Sigmoid colon (tissue), 7 donors: ENCODE measurements around the gene CLTB. TPM values are rescaled to one million over a fixed set of nuclear protein-coding genes. Genes with fewer than 3 reads are reported as not detected.

Experiments used
- DNase-seq: peaks from one replicate; pipeline ENCODE4 v3.0.0-alpha.2; 2019
- H3K27ac ChIP-seq, 4 donors: fragments of 200-600 bp; sonication (generic); one replicate each; pipeline ENCODE4 v1.5.1; 2016 to 2019; ENCODE audit warnings: mild to moderate bottlenecking in 1 of 4
- H3K27me3 ChIP-seq, 3 donors: fragments of 200-600 bp; sonication (generic); one replicate each; pipeline ENCODE4 v1.5.1; 2019; ENCODE audit warnings: mild to moderate bottlenecking in 1 of 3
- H3K36me3 ChIP-seq, 4 donors: fragments of 200-600 bp; sonication (generic); one replicate each; pipeline ENCODE4 v1.5.1; 2016 to 2019
- H3K4me1 ChIP-seq, 4 donors: fragments of 200-600 bp; sonication (generic); one replicate each; pipeline ENCODE4 v1.5.1; 2017 to 2019
- H3K4me3 ChIP-seq, 4 donors: fragments of 200-600 bp; sonication (generic); one replicate each; pipeline ENCODE4 v1.5.1; 2017 to 2019; ENCODE audit warnings: mild to moderate bottlenecking in 2 of 4, moderate library complexity in 1 of 4
- H3K9me3 ChIP-seq, 4 donors: fragments of 200-600 bp in 3 of 4; sonication (generic) in 3 of 4; one replicate each; pipeline versions ENCODE4 v1.5.1 to v1.6.1; 2013 to 2019
- EP300 ChIP-seq, 4 donors: sonication (generic); formaldehyde crosslinking; IDR thresholded peaks; one replicate each; pipeline ENCODE4 v1.6.1; 2017; ENCODE audit warnings: antibody characterized with exemption in 4 of 4
- POLR2A ChIP-seq, 2 donors: fragments of 450-650 bp; IDR thresholded peaks; one replicate each; pipeline ENCODE4 v1.6.1; 2016; ENCODE audit warnings: antibody characterized with exemption in 2 of 2, mild to moderate bottlenecking in 2 of 2, moderate library complexity in 2 of 2
- POLR2AphosphoS5 ChIP-seq, 4 donors: sonication (generic); formaldehyde crosslinking; IDR thresholded peaks; one replicate each; pipeline ENCODE4 v1.6.1; 2017; ENCODE audit warnings: antibody characterized with exemption in 4 of 4
- WGBS, 2 donors: extraction: QIAGEN DNeasy Blood & Tissue Kit; methylation state at CpG; one replicate each; pipeline ENCODE4 v1.1.7; 2013; 5-methylcytosine and 5-hydroxymethylcytosine counted together
- intact Hi-C: fragments of 100-400 bp; cut with DNase I; formaldehyde crosslinking; loops from one replicate; pipeline ENCODE4 v1.15.1; 2023
- polyA plus RNA-seq, 3 donors: library from polyadenylated mRNA; stranded (reverse); fragments of 200-250 nt; gene quantifications; one replicate each; pipeline ENCODE4 v1.2.3, GENCODE V29; 2013
- total RNA-seq, 4 donors: library from RNA; depleted of rRNA; stranded (reverse); fragments of >200 nt; gene quantifications; one replicate each; pipeline ENCODE4 v1.1.0, GENCODE V29; 2016
- TF ChIP-seq, protein P1 (sequence below), 4 experiments: fragments of 450-650 bp in 3 of 4; fragments of 200-600 bp in 1 of 4; IDR thresholded peaks; one replicate each; pipeline ENCODE4 v1.5.1; 2016 to 2019; ENCODE audit warnings: antibody characterized with exemption in 4 of 4, mild to moderate bottlenecking in 3 of 4, moderate library complexity in 2 of 4
- donor health status: healthy with polysubstance abuse.
- donor health status: Bipolar disorder and iron deficiency.
- donor health status: healthy.

CLTB gene
- total and polyA plus RNA-seq, 7 donors: 129 to 403 (median 163) TPM

DNA sequence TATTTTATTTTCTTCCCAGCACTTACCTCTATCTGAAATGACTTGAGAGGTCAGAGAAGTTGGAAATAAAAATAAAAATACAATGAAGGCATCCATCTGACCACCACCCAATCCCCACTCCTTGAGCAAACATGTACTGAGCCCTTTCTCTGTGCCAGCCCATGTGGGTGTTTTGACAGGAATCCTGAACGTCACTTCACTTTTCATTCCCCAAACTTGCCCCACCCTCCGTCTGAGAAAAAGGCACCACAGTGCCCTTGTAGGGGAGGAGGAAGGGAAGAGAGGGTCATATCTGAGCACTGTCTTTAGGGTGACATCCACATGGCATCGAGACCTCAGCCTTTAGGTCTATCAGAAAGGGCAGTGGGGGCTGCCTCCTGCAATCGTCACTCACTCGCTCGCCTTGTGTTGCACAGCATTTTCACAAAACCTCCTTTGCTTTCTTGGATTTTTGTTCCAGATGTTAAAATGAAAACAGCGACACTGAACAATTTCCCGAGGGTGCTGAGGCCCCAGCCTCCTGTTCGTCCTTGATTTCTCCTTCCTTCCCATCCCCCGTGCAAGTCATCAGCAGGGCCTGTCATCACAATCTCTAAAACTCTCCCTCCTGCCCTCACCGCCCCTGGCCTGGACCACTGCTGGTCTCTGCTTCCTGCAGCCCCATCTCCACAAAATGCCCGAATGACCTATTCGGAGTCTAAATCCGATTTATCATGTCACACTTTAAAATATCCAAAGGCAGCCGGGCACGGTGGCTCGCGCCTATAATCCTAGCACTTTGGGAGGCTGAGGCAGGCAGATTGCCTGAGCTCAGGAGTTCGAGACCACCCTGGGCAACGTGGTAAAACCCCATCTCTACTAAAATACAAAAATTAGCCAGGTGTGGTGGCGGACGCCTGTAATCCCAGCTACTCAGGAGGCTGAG is 14.8 kb downstream of the CLTB start:
- Histone ChIP-seq H3K27me3 (no peaks in the 10 kb centered on the region), H3K4me3 (no peak overlapping the region), H3K27ac (no peak overlapping the region), H3K36me3 (peaks cover 0 to 54% (median 8%) of the 10 kb centered on the region in 4 donors), H3K4me1 (peaks cover 0 to 6% (median 0%) of the 10 kb centered on the region in 4 donors), H3K9me3 (no peaks in the 10 kb centered on the region)
- WGBS, 2 donors: 80 to 90% methylated on average over 22 of the region's 22 CpGs
- DNase-seq: peak; percentile 50
- intact Hi-C loops: no loop called here
- TF ChIP-seq EP300 (IDR thresholded peaks at IDR 0.05): no peak
- no peak for TF ChIP-seq POLR2A (IDR thresholded peaks at IDR 0.05)
- TF ChIP-seq POLR2AphosphoS5 (IDR thresholded peaks at IDR 0.05): no peak
- TF ChIP-seq, protein P1, sequence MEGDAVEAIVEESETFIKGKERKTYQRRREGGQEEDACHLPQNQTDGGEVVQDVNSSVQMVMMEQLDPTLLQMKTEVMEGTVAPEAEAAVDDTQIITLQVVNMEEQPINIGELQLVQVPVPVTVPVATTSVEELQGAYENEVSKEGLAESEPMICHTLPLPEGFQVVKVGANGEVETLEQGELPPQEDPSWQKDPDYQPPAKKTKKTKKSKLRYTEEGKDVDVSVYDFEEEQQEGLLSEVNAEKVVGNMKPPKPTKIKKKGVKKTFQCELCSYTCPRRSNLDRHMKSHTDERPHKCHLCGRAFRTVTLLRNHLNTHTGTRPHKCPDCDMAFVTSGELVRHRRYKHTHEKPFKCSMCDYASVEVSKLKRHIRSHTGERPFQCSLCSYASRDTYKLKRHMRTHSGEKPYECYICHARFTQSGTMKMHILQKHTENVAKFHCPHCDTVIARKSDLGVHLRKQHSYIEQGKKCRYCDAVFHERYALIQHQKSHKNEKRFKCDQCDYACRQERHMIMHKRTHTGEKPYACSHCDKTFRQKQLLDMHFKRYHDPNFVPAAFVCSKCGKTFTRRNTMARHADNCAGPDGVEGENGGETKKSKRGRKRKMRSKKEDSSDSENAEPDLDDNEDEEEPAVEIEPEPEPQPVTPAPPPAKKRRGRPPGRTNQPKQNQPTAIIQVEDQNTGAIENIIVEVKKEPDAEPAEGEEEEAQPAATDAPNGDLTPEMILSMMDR (IDR thresholded peaks at IDR 0.05): no peak

DNA sequence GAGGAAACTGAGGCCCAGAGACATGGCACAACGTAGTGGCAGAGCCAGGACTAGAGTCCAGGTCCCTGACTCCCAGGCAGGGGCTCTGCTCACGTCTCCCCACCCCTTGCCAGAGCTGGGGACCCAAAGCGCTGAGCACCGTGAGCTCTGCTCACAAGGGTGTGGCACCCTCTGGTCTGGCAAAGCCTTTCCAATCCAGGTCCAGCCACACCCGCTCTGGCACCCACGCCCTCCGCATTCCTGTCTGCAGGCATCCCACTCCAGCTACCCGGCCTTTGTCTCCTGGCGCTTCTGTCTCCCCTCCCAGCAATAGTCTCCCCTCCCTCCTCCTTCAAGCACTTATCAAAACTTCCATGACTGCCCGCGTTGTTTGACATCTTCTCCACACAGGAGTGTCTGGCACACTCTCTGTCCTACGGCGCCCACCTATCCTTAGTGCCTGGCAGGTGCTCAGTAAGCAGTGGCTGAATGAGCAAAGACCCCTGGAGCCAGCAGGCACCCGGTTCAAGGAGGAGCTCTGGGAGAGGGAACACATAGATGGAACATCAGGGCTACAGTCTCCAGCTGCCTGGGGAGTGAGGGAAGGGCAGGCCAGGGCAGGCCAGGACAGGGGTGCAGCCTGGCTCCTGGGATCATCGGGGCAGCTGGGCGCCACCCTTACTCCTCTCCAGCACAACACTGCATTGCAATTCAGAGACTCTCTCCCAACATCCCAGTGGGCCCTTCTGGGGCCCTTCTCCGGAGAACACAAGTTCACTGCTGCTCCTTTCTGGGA is 15.8 kb downstream of the CLTB start:
- no peaks in the 10 kb centered on the region for H3K27me3 ChIP-seq
- no peak overlapping the region for H3K4me3 ChIP-seq
- no peak overlapping the region for H3K27ac ChIP-seq
- peaks cover 0 to 53% (median 5%) of the 10 kb centered on the region in 4 donors for H3K36me3 ChIP-seq
- H3K4me1 ChIP-seq: peaks cover 0 to 6% (median under 1%) of the 10 kb centered on the region in 4 donors
- no peaks in the 10 kb centered on the region for H3K9me3 ChIP-seq
- TF ChIP-seq EP300 (IDR thresholded peaks at IDR 0.05) (no peak), POLR2AphosphoS5 (IDR thresholded peaks at IDR 0.05) (no peak), POLR2A (IDR thresholded peaks at IDR 0.05) (no peak)
- TF ChIP-seq, protein P1 (IDR thresholded peaks at IDR 0.05): no peak
- intact Hi-C loops: no loop called here
- WGBS, 2 donors: 20 to 73% methylated on average over 17 of the region's 17 CpGs
- DNase-seq: peak; percentile 59

DNA sequence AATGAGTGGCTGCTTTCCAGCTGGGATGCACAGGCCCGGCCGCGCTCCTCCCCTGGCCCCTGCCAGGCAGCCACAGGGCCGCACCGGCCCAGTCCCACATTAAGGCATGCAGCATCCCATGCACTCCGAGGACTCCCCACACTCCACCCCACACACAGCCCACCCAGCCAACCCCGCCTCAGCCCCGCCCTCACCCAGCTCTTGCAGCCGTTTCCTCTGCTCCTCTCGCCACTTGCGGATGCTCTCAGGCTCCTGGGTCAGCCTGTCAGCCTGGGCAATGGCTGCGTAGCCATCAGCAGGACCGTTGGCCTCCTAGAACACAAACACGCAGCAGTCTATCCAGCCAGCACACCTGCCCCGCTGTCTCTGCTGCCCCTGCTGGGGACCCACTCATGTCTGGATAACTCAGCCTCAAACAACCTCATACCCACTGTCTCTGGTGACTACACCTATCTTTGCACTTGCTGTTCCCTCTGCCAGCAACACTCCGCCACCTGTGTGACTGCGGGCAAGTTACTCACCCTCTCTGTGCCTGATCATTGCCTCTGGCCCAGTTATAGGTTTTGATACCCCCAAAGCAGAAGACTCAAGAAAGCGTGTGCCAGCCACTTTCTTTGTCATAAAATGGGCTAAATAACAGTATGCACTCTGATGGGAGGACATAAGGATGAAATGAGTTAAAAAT is 18.5 kb downstream of the CLTB start:
- TF ChIP-seq, protein P1 (IDR thresholded peaks at IDR 0.05): no peak
- TF ChIP-seq EP300 (IDR thresholded peaks at IDR 0.05) (no peak), POLR2AphosphoS5 (IDR thresholded peaks at IDR 0.05) (no peak), POLR2A (IDR thresholded peaks at IDR 0.05) (no peak)
- 90 to 93% methylated on average over 18 of the region's 18 CpGs for WGBS, 2 donors
- no peak overlapping the region for H3K27ac ChIP-seq
- peaks cover 0 to 59% (median 9%) of the 10 kb centered on the region in 4 donors for H3K36me3 ChIP-seq
- no peak overlapping the region for H3K4me3 ChIP-seq
- H3K4me1 ChIP-seq: peaks cover 0 to 8% (median 3%) of the 10 kb centered on the region in 4 donors
- no peaks in the 10 kb centered on the region for H3K27me3 ChIP-seq
- no peaks in the 10 kb centered on the region for H3K9me3 ChIP-seq
- peak; percentile 63 for DNase-seq
- intact Hi-C loops: no loop called here

DNA sequence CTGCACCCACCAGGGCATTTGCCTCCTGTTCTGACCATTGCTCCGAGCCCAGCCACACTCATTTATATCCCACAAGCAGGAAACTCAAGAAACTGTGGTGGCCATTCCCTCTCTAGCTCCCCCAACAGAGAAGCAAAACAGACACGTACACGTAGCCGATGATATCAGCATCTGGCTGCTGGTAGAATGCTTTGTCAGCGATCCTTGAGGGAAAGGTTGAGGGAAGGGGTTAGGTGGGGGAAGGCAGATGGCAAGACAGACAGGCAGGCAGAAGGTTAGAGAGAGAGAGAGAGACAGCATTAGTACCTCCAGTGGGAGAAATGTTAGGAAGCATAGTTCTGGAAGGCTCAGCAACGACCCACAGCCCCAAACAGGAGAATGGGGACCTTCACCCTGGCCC is 20.0 kb downstream of the CLTB start:
- H3K27me3 ChIP-seq: no peaks in the 10 kb centered on the region
- 79 to 84% methylated on average over 6 of the region's 6 CpGs for WGBS, 2 donors
- DNase-seq: peak; percentile 17
- no peak overlapping the region for H3K4me3 ChIP-seq
- H3K9me3 ChIP-seq: no peaks in the 10 kb centered on the region
- TF ChIP-seq EP300 (IDR thresholded peaks at IDR 0.05): no peak
- TF ChIP-seq POLR2A (IDR thresholded peaks at IDR 0.05): no peak
- TF ChIP-seq, protein P1 (IDR thresholded peaks at IDR 0.05): no peak
- TF ChIP-seq POLR2AphosphoS5 (IDR thresholded peaks at IDR 0.05): no peak
- no peak overlapping the region for H3K27ac ChIP-seq
- peaks cover 0 to 8% (median 0%) of the 10 kb centered on the region in 4 donors for H3K4me1 ChIP-seq
- peaks cover 0 to 72% (median 25%) of the 10 kb centered on the region in 4 donors for H3K36me3 ChIP-seq
- intact Hi-C loops: no loop called here
